Renal cortical epithelial cell (primary cell): ENCODE measurements around the gene CELA2B. TPM values are rescaled to one million over a fixed set of nuclear protein-coding genes. Genes with fewer than 3 reads are reported as not detected.
A peak's percentile ranks its signal among the peaks of the same experiment; 100 is the strongest.
"Not testable (repeated sequence)": the region's sequence is repeated elsewhere in the genome, so short reads cannot be mapped to it uniquely, and the experiment has no call there.

Source experiments
- DNase-seq: peaks from one replicate; pipeline ENCODE4 v3.0.0-alpha.2; 2011; ENCODE audit warnings: low read depth
- total RNA-seq: library from RNA; depleted of rRNA; stranded (reverse); fragments of >200 nt; gene quantifications from 2 replicates; pipeline ENCODE4 v1.2.3, GENCODE V29; 2014

Gene CELA2B
- total RNA-seq, 1 donor from 2014 or later = not detected

DNA sequence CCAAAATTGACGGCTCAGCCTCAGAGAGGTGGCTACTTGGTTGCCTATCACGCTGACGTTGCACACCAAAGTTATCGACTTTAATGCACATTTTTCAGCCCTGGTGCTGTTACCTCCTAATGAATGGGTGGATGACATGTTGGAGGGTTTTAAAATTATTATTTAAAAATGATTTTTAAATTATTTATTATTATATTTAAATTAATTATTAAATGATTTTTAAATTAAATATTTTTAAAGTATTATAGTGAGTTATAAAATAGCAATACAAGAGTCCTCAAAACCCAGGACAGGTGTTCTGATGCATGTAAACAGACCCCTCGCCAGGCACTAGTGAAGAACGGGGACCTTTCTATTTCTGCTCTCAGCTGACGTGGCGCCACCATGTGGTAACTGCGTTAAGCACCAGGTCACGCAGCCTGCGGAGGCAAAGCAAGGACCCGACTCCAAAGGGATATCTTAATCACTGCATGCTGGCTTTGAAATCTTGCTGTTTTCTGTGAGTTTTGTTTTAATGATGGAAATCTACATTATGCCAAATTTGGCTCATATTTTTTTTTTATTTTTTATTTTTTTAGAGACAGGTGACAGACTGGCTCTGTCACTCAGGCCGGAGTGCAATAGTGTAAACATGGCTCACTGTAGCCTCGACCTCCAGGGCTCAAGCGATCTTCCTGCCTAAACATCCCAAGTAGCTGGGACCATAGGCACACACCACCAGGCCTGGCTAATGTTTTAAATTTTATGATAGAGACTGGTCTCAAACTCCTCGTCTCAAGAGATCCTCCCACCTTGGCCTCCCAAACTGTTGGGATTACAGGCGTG, 25.5 kb downstream of the CELA2B start:
- DNase-seq = peak; percentile 21

DNA sequence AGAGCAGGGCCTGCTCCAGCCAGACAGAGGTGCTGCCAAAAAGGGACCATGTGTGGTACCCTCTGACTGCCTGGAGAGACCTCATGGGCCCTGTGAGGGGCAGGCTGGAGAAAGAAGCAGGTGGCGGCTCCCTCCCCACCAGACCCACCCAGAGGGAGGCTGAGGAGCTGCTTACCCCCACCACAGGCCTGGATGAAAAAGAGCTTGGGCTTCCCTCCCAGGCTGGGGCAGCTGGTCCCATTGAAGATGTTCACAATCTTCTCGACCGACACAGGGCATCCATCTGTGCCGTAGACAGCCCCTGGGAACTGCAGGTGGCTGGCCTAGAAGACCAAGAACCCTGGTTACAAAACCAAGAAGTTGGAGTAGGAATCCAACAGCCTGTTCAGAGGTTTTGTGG, 28.5 kb downstream of the CELA2B start:
- no peak for DNase-seq

GRCh38 chr1:15506831-15507230, 30.9 kb downstream of the CELA2B start:
- DNase-seq = no peak

GRCh38 chr1:15507278-15507677, 31.4 kb downstream of the CELA2B start:
- no peak for DNase-seq

DNA sequence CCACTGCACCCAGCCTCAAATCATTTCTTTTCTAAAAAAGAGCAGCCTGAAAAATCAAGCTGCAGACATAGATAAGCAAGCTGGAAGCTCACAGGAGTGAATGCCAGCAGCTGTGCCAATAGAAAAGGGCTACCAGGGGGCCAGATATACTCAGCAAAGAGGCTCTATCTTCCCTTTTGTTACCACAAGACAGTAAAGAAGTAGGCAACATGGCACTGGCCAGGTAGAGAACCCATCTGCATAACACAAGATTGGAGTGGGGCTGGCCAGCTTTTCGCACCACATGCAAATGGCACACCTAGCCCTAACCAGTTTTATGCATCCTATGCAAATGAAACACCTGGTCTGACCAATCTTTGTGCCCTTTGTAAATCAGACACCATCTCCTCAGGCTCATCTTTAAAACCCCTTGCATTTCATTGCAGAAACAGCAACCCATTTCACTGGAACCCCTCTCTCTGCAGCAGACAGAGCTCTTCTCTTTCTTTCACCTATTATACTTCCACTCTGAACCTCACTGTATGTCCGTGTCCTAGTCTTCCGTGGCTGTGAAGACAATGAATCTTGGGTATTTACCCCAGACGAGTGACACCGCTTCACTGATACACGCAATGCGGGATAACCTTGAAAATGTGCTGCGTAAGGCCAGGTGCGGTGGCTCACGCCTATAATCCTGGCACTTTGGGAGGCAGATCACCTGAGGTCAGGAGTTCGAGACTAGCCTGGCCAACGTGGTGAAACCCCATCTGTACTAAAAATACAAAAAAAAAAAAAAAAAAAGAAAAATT, 33.0 kb downstream of the CELA2B start:
- no peak for DNase-seq

GRCh38 chr1:15509586-15509985, 33.7 kb downstream of the CELA2B start:
- no peak for DNase-seq

DNA sequence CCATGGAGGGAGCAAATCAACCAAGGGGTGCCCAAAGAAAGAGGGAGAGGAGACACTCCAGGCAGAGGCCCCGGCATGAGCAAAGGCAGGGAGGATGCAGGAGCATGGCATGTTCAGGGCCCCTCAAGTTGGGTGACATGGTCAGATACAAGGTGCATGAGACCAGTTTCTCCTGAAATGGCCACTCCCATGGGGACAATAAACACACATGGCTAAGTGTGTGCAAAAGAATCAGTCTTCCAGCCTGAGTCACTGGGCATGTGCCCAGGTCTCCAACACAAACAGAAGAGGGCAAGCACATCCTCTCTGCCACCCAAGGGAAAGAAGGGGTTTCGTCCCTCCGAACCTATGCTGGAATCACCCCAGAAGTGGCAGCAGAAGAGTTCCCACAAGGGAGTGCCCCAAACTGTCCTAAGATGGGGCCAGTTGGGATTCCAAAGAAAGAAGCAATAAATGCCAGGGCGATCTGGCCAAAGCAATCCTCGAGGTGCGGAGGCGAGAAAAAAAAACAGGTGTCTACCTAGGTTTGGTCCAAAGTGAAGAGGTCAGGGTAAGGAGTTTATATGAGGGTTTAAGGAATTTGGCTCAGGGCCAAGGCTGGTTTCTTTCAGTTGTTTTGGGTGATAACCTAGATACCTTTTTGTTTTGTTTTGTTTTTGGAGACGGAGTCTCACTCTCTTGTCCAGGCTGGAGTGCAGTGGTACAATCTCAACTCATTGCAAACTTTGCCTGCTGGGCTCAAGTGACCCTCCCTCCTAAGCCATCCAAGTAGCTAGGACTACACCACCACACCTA, 34.9 kb downstream of the CELA2B start:
- no peak for DNase-seq

DNA sequence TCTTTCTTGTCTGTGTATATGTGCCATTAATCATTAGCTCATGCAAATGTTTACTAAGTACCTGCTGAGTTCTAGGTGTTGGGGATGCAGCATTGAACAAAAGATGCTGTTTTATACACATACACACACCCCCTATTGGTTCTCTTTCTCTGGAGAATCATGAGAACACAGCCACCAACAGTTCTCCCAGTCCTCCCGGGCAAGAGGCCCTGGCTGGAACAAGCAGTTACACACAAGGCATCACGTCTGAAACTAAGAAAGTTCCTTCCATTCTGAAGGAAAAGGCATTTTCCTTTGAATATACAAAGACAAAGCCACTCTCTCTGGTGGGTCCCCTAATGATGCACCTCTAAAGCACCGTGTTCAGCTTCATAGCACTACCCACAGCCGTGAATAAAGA, 37.3 kb downstream of the CELA2B start:
- DNase-seq = no peak

- no peak for DNase-seq
These were observed 38.0 kb downstream of the CELA2B start for GRCh38 chr1:15513919-15514318.

GRCh38 chr1:15514557-15514956, 38.7 kb downstream of the CELA2B start:
- DNase-seq = not testable (repeated sequence)

DNA sequence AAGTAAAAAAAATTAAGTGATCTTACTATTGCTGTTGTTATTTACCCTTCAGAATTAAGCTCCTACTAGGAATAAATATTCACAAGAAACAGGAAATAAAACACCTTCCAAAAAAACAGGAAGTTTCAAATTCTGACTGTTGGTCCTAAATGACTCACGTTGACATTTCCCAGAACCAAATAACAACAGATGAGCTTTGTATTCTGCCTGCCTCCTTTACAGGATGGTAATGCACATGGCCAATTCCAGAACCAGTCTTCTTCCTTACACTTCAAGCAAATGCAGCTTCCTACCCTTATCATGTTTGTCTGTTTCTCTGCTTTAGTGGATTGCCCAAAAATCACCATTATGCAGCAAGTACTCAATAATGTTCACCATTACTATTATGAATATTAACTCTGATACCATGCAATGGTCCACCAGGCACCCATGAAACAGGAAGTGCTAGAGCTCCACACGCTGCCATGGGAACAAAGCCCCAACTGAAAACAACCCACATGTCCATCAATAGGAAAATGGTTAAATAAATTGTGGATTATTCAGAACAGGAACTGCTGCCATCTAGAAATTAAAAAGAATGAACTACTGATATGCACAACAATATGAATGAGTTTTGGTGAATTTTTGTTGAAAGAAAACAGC, 39.2 kb downstream of the CELA2B start:
- DNase-seq = no peak

- no peak for DNase-seq
These were observed 43.7 kb downstream of the CELA2B start for GRCh38 chr1:15519625-15520024.

- DNase-seq = peak; percentile 62
These were observed 45.5 kb downstream of the CELA2B start for GRCh38 chr1:15521206-15521906.

GRCh38 chr1:15522551-15522950, 46.6 kb downstream of the CELA2B start:
- DNase-seq = no peak

DNA sequence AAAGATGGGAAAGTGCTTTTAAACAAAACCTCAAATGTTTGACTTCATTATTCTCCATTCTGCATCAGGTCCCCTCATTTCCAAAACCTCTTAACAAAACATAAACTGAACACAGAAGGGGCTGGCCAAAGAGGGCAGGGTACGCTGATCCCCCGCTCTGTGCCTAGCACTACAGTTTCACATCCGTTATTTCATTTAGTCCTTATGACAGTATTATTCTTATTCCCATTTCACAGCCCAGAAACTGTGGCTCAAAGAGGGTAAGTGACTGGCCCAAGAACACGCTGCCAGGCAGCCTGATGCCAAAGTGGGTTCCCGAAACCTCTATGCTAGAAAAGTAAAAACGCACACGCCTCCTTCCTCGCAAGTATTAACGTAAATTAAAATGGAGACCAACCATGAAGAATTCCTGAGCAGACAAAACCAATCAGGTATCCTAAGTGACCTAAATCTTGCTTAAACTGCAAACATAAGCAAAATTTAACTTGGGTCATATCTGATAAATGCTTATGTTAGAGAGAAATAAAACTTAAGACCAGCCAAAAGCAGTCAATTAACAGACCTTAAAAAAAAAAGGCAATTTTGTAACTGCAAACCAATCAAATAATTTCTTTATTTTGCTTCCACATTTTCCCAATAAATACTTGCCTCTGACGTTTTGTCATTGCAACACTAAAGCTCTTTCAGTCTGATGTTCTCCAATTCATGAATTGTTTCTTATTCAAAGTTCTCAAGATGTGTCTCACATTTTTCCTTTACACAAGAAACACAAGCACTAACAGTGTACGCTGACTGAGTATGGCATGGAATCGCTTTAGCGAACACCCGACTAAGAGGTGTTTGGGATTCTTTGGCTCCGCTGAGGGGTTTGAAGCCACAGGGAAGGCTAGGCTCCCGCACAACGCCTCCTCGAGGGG, 47.5 kb downstream of the CELA2B start:
- DNase-seq = peak; percentile 48

DNA sequence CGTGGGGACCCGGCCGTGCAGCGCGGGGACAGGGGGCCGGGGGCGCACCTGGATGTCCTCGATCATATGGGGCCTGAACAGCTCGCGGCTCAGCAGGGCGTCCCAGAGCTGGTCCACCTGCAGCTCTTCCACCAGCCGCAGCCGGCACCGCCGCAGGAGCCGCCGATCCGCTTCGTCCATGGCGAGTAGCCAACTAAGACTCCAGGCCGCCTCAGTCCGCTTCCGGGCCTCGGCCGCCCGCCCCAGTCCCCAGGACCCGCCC, 48.0 kb downstream of the CELA2B start, which contains the start of gene CASP9:
TSS of gene CASP9 (minus strand) at position 195 of the 262 bp plus-strand sequence. CDS start at position 180, 15 bp downstream.
- DNase-seq = no peak

DNA sequence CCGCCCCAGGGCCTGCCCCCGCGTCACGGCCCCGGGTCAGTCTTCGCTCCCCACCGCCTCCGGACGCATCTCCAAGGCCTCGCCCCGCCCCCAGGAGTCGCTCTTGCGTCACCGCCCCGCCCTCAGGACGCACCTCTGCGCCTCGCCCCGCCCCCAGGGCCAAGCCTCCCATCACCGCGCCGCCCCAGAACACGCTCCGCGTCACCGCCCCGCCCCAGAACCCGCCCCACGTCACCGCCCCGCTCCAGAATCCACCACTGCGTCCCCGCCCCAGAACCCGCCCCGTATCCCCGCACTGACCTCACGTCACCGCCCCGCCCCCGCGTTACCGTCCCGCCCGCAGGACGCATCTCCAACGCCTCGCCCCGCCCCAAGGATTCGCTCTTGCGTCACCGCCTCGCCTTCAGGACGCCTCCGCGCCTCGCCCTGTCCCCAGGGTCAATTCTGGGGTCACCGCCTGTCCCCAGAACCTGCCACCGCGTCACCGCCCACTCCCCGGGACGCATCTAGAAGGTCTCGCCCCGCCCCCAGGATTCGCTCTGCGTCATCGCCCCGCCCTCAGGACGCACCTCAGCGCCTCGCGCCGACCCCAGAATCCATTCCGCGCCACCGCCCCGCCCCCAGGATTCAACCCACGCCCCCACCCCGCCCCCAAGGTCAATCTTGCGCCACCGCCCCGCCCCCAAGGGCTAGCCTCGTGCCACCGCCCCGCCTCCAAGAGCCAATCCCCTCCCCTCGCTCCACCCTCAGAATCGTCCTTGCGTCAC, 48.6 kb downstream of the CELA2B start:
- DNase-seq = peak; percentile 82

GRCh38 chr1:15525050-15526020, 49.4 kb downstream of the CELA2B start:
- DNase-seq = peak; percentile 88
